Activated T-helper 2 cell treated with anti-CD3 and anti-CD28 coated beads, Interferon-gamma antibody, Interleukin-2, Interleukin-4, amounts not matched to agents 10 μg/mL and 5 μg/mL and 100 μg/mL, durations not matched to agents 14 hours and 24 hours and 36 hours (primary cell): ENCODE data around the gene ABCC3. TPM values are rescaled to one million over a fixed set of nuclear protein-coding genes. Genes with fewer than 3 reads are reported as not detected.

Experiments used
- DNase-seq: peaks from one replicate; pipeline ENCODE4 v3.0.0; 2021; ENCODE audit warnings: low spot score
- H3K27ac Mint-ChIP-seq: one replicate; pipeline ENCODE4 v1.8.0; 2021; ENCODE audit warnings: mixed read lengths
- H3K27me3 Mint-ChIP-seq: one replicate; pipeline ENCODE4 v1.8.0; 2021; ENCODE audit warnings: low read depth, mixed read lengths
- H3K36me3 Mint-ChIP-seq: one replicate; pipeline ENCODE4 v1.8.0; 2021; ENCODE audit warnings: low read depth, mixed read lengths
- H3K4me1 Mint-ChIP-seq: one replicate; pipeline ENCODE4 v1.8.0; 2021; ENCODE audit warnings: low read depth, mixed read lengths
- H3K4me3 Mint-ChIP-seq: one replicate; pipeline ENCODE4 v1.8.0; 2021; ENCODE audit warnings: low read depth, mild to moderate bottlenecking, moderate library complexity, mixed read lengths
- H3K9me3 Mint-ChIP-seq: one replicate; pipeline ENCODE4 v1.8.0; 2021; ENCODE audit warnings: mixed read lengths
- intact Hi-C: fragments of 100-400 bp; cut with micrococcal nuclease; formaldehyde crosslinking; loops from one replicate; pipeline ENCODE4 v1.15.1; 2023
- total RNA-seq: library from RNA; stranded (reverse); gene quantifications from 2 replicates; pipeline ENCODE4 v1.2.3, GENCODE V29; 2022

ABCC3 gene
- total RNA-seq, 1 donor from 2014 or later, result not detected

DNA sequence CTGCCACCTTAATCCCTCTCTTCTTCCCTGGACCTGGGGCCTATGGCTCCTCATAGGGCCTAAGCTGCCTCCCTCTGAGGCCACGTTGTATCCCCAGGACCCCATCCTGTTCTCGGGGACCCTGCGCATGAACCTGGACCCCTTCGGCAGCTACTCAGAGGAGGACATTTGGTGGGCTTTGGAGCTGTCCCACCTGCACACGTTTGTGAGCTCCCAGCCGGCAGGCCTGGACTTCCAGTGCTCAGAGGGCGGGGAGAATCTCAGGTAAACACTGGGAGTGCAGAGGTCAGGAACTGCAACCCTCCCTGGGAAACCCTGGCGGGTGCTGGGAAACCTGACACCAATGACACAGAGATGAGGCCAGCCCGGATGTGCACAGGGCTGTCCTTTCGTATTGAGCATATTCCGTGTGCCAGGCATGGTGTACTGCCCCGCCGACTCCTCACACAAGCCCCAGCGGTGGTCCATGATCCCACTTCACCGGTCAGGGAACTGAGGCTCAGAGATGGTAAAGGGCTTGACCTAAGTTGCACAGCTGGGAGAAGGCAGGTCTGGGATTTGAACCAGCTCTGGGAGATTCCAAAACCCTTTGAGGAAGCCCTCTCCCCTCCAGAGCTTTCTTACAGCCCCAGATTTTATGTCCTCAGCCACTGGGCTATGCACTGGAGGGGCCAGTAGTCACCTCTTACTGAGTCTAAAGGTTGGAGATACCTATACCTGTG, 50.1 kb downstream of the ABCC3 start:
- Mint-ChIP-seq H3K27ac (no peak overlapping the region), H3K4me1 (peaks cover 4% of the 10 kb centered on the region), H3K27me3 (peaks cover 25% of the 10 kb centered on the region), H3K4me3 (no peak overlapping the region), H3K9me3 (no peaks in the 10 kb centered on the region), H3K36me3 (no peaks in the 10 kb centered on the region)
- DNase-seq, result no peak
- intact Hi-C loops, result no loop called here

DNA sequence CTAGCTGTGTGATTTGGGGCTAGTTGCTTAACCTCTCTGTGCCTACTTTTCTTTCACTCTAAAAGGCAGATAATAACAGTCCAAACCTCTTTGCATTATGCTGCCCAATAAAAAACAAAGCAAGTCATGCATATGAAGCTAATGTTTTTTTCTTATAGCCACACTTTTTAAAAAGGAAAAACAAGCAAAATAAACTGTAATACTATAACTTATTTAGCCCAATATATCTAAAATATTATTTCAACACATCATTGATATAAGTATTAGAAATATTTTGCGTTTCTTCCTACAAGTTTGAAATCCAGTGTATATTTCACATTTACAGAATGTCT, 50.6 kb downstream of the ABCC3 start:
- no peaks in the 10 kb centered on the region for H3K9me3 Mint-ChIP-seq
- intact Hi-C loops, result no loop called here
- H3K4me3 Mint-ChIP-seq, result no peak overlapping the region
- H3K4me1 Mint-ChIP-seq, result peaks cover 4% of the 10 kb centered on the region
- H3K27me3 Mint-ChIP-seq, result peaks cover 22% of the 10 kb centered on the region
- no peak for DNase-seq
- no peak overlapping the region for H3K27ac Mint-ChIP-seq
- H3K36me3 Mint-ChIP-seq, result no peaks in the 10 kb centered on the region

DNA sequence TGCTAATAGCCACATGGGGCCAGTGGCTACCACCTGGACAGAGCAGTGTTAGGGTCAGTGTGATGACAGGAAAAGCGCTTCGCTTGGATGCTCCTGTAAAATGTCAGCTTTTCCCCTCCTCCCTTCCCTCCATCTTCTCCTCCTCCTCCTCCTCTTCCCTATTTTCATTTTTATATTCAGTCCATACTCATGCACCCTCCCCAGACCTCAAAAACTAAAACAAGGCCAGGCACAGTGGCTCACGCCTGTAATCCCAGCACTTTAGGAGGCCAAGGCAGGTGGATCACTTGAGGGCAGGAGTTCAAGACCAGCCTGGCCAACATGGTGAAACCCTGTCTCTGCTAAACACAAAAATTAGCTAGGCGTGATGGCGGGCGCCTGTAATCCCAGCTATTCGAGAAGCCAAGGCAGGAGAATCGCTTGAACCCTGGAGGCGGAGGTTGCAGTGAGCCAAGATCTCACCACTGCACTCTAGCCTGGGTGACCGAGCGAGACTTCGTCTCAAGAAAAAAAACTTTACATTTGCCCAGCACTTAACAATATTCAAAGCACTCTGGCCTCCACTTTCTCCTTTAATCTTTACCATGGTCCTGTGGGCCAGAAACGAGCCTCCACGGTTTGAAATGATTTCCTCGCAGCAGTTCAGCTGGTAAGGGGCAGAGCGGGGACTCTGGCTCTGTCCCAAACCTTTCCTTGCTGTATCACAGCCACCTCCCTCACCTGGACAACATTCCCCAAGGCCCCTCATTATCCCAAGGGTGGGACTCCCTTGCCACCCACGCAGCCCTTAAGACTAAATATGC, 51.2 kb downstream of the ABCC3 start:
- Mint-ChIP-seq H3K27ac (no peak overlapping the region), H3K27me3 (peaks cover 16% of the 10 kb centered on the region), H3K9me3 (no peaks in the 10 kb centered on the region), H3K4me1 (peaks cover 4% of the 10 kb centered on the region), H3K4me3 (no peak overlapping the region), H3K36me3 (no peaks in the 10 kb centered on the region)
- DNase-seq, result no peak
- intact Hi-C loops, result no loop called here

DNA sequence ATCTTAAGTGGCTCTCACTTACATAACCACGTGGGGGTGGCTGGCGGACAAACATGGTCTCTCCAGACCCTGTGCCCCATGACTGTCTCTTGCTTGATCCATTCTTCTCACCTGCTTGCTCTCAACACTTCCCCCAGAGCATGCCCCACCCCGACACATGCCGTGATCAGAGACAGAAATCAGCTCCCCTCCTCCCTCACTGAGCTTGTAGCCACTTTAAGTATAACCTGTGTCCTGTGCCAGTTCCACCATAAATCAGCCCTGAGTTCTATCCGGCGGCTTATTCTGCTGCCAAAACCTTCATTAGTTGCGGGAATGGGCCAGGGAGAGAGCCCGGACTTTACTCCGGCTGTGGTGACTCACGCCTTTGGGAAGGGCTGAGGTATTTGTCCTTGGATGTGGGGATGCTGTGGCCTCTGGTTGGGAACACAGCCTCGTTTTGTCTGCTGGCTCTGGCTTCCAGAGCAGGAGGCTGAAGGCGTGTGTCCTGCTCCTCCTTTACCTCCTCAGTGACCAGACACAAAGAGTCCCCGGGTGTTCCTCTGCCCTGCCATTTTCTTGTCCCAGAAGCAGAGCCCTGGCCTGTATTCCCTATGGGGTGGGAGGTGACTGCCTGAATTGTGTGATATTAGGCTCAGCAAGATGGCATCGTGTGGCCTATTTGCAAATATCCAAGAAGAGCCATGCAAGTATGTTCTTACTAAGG, 52.0 kb downstream of the ABCC3 start:
- Mint-ChIP-seq H3K27me3 (peaks cover 10% of the 10 kb centered on the region), H3K4me1 (no peaks in the 10 kb centered on the region), H3K9me3 (no peaks in the 10 kb centered on the region), H3K4me3 (no peak overlapping the region), H3K36me3 (no peaks in the 10 kb centered on the region), H3K27ac (no peak overlapping the region)
- intact Hi-C loops, result no loop called here
- no peak for DNase-seq

DNA sequence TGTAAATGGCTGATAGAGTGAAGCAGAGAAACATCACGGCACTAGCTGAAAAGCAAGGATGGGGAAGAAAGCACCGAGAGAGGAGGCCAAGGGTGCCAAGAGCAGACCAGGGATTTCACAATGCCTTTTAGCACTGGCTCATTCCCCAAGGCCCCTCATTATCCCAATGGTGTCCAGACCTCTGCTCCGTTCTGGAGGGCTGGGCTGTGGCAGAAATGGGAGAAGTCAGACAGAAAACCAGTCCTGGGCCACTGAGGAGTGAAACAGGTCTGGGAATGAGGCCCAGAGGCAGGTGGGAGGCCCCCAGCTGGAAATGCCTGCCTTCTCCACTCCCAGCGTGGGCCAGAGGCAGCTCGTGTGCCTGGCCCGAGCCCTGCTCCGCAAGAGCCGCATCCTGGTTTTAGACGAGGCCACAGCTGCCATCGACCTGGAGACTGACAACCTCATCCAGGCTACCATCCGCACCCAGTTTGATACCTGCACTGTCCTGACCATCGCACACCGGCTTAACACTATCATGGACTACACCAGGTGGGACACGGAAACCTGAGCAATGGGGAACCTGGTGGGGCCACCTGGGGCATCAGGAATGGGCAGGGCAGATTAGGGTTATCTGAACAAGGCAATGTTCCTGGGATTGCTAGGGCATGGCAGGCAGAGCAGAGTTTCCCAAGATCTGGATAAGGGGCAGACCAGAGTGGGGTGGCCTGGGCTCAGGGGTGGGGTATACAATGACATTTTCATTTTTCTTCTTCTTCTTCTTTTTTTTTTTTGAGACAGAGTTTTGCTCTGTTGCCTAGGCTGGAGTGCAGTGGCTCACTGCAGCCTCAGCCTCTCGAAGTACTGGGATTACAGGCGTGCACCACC, 52.8 kb downstream of the ABCC3 start:
- no peak overlapping the region for H3K4me3 Mint-ChIP-seq
- peaks cover 1% of the 10 kb centered on the region for H3K36me3 Mint-ChIP-seq
- intact Hi-C loops, result no loop called here
- DNase-seq, result no peak
- no peaks in the 10 kb centered on the region for H3K9me3 Mint-ChIP-seq
- H3K27ac Mint-ChIP-seq, result no peak overlapping the region
- no peaks in the 10 kb centered on the region for H3K4me1 Mint-ChIP-seq
- H3K27me3 Mint-ChIP-seq, result peaks cover 2% of the 10 kb centered on the region

DNA sequence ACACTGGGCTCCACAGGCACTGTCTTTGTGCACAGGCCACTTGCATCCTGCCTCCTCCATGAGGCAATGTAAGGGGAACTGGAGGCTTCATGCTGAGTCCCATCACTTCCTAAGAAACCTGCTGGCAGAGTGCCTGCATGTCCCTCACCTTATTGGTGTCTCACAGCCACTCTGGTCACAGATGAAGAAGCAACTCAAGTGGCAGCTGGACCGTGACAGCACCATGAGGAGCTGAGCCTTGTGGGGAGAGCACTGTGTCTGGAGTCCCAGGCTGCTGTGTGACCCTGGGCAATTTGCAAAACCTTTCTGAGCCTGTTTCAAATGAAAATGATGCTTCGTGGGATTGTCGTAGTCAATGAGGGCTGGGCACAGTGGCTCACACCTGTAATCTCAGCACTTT, 53.6 kb downstream of the ABCC3 start:
- no peak overlapping the region for H3K27ac Mint-ChIP-seq
- DNase-seq, result no peak
- no peaks in the 10 kb centered on the region for H3K27me3 Mint-ChIP-seq
- H3K4me1 Mint-ChIP-seq, result no peaks in the 10 kb centered on the region
- no peak overlapping the region for H3K4me3 Mint-ChIP-seq
- intact Hi-C loops, result no loop called here
- peaks cover 8% of the 10 kb centered on the region for H3K36me3 Mint-ChIP-seq
- no peaks in the 10 kb centered on the region for H3K9me3 Mint-ChIP-seq

DNA sequence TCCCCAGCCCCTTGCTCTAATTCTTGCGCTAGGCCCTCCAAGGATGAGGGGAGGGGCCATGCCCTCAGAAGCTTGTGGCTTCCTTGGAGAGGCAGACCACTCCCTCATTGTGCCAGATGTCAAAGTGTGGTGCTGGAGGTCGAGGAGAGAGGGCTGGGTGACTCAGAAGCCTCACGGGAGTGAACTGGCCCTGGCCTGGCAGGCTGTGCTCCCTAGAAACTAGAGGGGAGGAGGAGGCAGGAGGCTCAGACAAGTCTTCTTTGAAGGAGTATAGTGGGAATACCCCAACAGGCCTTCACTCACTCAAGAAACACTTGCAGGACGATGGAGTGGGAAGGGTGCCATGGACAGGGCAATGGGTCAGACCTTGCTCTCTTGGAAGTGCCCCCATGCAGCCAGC, 54.6 kb downstream of the ABCC3 start:
- Mint-ChIP-seq H3K27me3 (no peaks in the 10 kb centered on the region), H3K9me3 (no peaks in the 10 kb centered on the region), H3K27ac (no peak overlapping the region), H3K4me3 (no peak overlapping the region), H3K36me3 (peaks cover 12% of the 10 kb centered on the region), H3K4me1 (no peaks in the 10 kb centered on the region)
- intact Hi-C loops, result no loop called here
- DNase-seq, result no peak

DNA sequence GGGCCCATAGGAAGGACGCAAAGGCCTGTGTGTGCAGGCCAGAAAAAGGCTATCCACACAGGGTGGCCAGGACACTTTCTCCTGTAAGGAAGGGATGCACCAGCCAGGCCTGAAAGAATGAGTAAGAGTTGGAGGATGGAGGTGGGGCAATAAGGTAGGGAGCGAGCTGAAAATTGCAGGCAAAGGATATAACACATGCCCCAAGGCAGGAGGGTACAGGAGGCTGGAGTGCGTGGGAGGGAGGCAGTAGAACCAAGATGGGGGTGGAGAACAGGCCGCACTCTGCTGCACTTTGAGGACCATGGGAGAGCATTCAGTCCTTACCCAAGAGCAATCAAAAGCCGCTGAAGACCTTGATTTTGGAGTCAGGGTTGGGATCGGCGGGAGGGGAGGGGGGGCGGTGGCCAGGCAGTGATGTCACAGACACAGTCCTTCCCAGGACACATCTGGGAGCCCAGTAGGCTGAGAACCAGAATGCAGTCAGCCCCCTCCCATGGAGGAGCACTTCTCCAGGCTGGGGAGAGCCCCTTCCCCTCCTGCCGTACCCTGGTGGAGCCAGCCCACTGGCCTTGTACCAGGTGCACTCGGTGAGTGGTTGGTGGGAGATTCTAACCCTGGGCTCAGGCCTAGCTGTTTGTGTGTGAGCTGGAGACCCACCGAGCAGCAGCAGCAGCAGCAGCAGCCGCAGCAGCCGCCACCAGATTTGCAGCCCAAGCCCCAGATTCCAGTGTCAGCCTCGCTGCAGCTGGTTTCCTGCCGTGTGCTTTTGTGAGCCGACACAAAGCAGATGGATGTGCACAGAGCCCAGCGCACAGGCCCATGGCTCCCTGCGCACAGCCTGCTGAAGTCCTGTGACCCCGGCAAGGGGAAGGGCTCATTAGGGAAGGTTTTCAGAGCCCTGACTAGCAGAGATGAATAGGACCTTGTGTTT, 55.5 kb downstream of the ABCC3 start:
- H3K4me1 Mint-ChIP-seq, result peaks cover 2% of the 10 kb centered on the region
- no peaks in the 10 kb centered on the region for H3K9me3 Mint-ChIP-seq
- DNase-seq, result no peak
- no peaks in the 10 kb centered on the region for H3K27me3 Mint-ChIP-seq
- no peak overlapping the region for H3K27ac Mint-ChIP-seq
- intact Hi-C loops, result no loop called here
- H3K4me3 Mint-ChIP-seq, result no peak overlapping the region
- peaks cover 19% of the 10 kb centered on the region for H3K36me3 Mint-ChIP-seq

DNA sequence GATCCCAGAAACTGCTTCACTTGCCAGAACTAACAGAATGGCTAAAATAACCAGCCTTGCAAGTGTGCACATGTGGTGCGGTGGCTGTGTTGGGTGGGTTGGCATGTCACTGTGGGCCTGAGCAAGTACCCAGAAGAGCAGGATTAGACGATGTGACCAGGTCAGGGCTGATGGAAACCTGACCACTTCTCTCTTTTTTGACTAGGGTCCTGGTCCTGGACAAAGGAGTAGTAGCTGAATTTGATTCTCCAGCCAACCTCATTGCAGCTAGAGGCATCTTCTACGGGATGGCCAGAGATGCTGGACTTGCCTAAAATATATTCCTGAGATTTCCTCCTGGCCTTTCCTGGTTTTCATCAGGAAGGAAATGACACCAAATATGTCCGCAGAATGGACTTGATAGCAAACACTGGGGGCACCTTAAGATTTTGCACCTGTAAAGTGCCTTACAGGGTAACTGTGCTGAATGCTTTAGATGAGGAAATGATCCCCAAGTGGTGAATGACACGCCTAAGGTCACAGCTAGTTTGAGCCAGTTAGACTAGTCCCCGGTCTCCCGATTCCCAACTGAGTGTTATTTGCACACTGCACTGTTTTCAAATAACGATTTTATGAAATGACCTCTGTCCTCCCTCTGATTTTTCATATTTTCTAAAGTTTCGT, 56.3 kb downstream of the ABCC3 start:
- no peak for DNase-seq
- Mint-ChIP-seq H3K4me3 (no peak overlapping the region), H3K27ac (no peak overlapping the region), H3K4me1 (peaks cover 2% of the 10 kb centered on the region), H3K36me3 (peaks cover 27% of the 10 kb centered on the region), H3K9me3 (no peaks in the 10 kb centered on the region), H3K27me3 (no peaks in the 10 kb centered on the region)
- intact Hi-C loops, result no loop called here

DNA sequence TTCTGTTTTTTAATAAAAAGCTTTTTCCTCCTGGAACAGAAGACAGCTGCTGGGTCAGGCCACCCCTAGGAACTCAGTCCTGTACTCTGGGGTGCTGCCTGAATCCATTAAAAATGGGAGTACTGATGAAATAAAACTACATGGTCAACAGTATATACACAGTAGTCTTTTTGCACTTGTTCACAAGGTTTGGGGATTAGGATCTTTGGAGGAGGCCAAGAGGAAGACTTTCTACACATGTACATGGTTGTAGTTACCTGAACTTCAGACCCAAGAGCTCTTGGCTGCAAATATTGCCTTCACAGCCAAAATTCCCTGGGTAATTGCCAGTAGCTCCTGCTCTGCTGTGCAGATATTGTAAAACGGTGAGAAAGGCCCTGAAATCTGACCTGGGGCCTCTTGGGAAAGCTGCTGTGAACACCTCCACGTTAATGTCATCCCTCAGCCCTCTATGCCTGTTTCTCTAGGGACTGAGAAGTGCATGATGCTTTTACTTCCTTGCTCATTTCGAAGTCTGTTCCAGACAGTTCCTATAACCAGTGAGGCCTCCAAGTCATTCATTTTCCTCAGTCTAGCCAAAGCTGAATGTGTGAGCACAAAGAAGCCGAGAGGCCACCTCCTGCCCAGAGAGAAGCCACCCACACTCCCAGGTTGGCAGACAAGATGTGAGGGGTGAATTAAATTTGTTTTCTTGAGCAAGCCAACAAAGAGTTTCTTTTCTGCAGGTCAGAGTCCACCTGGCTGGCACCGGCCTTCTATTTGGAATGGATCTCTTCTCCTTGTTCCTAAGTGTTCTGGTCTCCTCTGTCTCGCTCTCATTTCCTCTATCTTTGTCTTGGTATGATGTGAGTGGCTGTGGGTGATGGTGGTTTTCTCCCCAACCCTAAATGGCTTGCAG, 57.1 kb downstream of the ABCC3 start:
- intact Hi-C loops, result no loop called here
- H3K4me1 Mint-ChIP-seq, result peaks cover 2% of the 10 kb centered on the region

More for the DNA sequence above, 57.1 kb downstream of the ABCC3 start:
- DNase-seq, result no peak
- Mint-ChIP-seq H3K4me3 (no peak overlapping the region), H3K27me3 (no peaks in the 10 kb centered on the region), H3K36me3 (peaks cover 35% of the 10 kb centered on the region), H3K9me3 (no peaks in the 10 kb centered on the region), H3K27ac (no peak overlapping the region)
